NT2/D1 (cell line): ENCODE data around the gene OPN5.
A peak's percentile ranks its signal among the peaks of the same experiment; 100 is the strongest.

Source experiments
- DNase-seq: peaks from one replicate; pipeline ENCODE4 v3.0.0-alpha.2; 2011; ENCODE audit warnings: low read depth, low spot score
- H3K27me3 ChIP-seq: 2 replicates; pipeline ENCODE4 v1.6.0; 2011; ENCODE audit warnings: mild to moderate bottlenecking; ENCODE audit not compliant: insufficient read length, insufficient read depth
- H3K36me3 ChIP-seq: 2 replicates; pipeline ENCODE4 v1.6.1; 2011; ENCODE audit warnings: mild to moderate bottlenecking, low read length, mixed read lengths; ENCODE audit not compliant: insufficient read depth, insufficient read length
- H3K4me1 ChIP-seq: 2 replicates; pipeline ENCODE4 v1.5.1; 2011; ENCODE audit not compliant: insufficient read depth, insufficient read length
- H3K4me3 ChIP-seq: 2 replicates; pipeline ENCODE4 v1.5.1; 2011; ENCODE audit warnings: low read depth; ENCODE audit not compliant: insufficient read length
- H3K9ac ChIP-seq: 2 replicates; pipeline ENCODE4 v1.6.0; 2011; ENCODE audit warnings: low read depth; ENCODE audit not compliant: insufficient read length
- H3K9me3 ChIP-seq: 2 replicates; pipeline ENCODE4 v1.5.1; 2011; ENCODE audit warnings: mild to moderate bottlenecking, low read length; ENCODE audit not compliant: insufficient read depth
- SUZ12 ChIP-seq: IDR thresholded peaks from 2 replicates; pipeline ENCODE4 v1.6.1; 2011; ENCODE audit not compliant: insufficient read length, insufficient read depth; ENCODE audit errors: extremely low read depth
- YY1 ChIP-seq: IDR thresholded peaks from 2 replicates; pipeline ENCODE4 v1.6.1; 2011; ENCODE audit not compliant: insufficient read length, insufficient read depth
- ZNF274 ChIP-seq: IDR thresholded peaks from 2 replicates; pipeline ENCODE4 v1.6.1; 2011; ENCODE audit warnings: mild to moderate bottlenecking, low read depth, low read length

The OPN5 gene

GRCh38 chr6:47769982-47770381 is 11.8 kb upstream of the OPN5 start:
- no peak overlapping the region for H3K4me3 ChIP-seq
- no peaks in the 10 kb centered on the region for H3K4me1 ChIP-seq
- no peak overlapping the region for H3K9ac ChIP-seq
- DNase-seq: no peak
- peaks cover 5% of the 10 kb centered on the region; the same call in 1 of the 2 replicates for H3K9me3 ChIP-seq
- H3K36me3 ChIP-seq: no peaks in the 10 kb centered on the region
- no peaks in the 10 kb centered on the region for H3K27me3 ChIP-seq
- TF ChIP-seq YY1 (no peak), ZNF274 (no peak), SUZ12 (no peak)

GRCh38 chr6:47772359-47772758 is 9.5 kb upstream of the OPN5 start:
- no peak overlapping the region for H3K9ac ChIP-seq
- H3K9me3 ChIP-seq: no peaks in the 10 kb centered on the region
- no peak for DNase-seq
- no peaks in the 10 kb centered on the region for H3K27me3 ChIP-seq
- no peaks in the 10 kb centered on the region for H3K4me1 ChIP-seq
- no peaks in the 10 kb centered on the region for H3K36me3 ChIP-seq
- TF ChIP-seq YY1 (no peak), ZNF274 (no peak), SUZ12 (no peak)
- no peak overlapping the region for H3K4me3 ChIP-seq

- Histone ChIP-seq H3K4me1 (no peaks in the 10 kb centered on the region), H3K9me3 (no peaks in the 10 kb centered on the region), H3K36me3 (no peaks in the 10 kb centered on the region), H3K9ac (no peak overlapping the region), H3K4me3 (no peak overlapping the region), H3K27me3 (no peaks in the 10 kb centered on the region)
- DNase-seq: no peak
- TF ChIP-seq ZNF274: no peak
- TF ChIP-seq YY1: no peak
These were observed 8.8 kb upstream of the OPN5 start for GRCh38 chr6:47773005-47773404.

- no peaks in the 10 kb centered on the region for H3K36me3 ChIP-seq
- H3K9ac ChIP-seq: peak overlapping the region; percentile 21
- peak; percentile 32 for DNase-seq
These were observed 1.1 kb upstream of the OPN5 start for GRCh38 chr6:47780510-47781356.

GRCh38 chr6:47785182-47785581 is 3.4 kb downstream of the OPN5 start:
- Histone ChIP-seq H3K4me1 (no peaks in the 10 kb centered on the region), H3K36me3 (no peaks in the 10 kb centered on the region), H3K27me3 (peaks cover 16% of the 10 kb centered on the region), H3K9ac (no peak overlapping the region), H3K9me3 (no peaks in the 10 kb centered on the region), H3K4me3 (no peak overlapping the region)
- TF ChIP-seq YY1: no peak
- TF ChIP-seq ZNF274: no peak
- no peak for TF ChIP-seq SUZ12
- DNase-seq: no peak

More at GRCh38 chr6:47780510-47781356, 1.1 kb upstream of the OPN5 start:
- H3K4me1 ChIP-seq: no peaks in the 10 kb centered on the region
- no peaks in the 10 kb centered on the region for H3K9me3 ChIP-seq
- TF ChIP-seq ZNF274: no peak
- TF ChIP-seq YY1: no peak
- TF ChIP-seq SUZ12: no peak
- H3K27me3 ChIP-seq: peaks cover 4% of the 10 kb centered on the region
- no peak overlapping the region for H3K4me3 ChIP-seq

GRCh38 chr6:47787620-47788497 is 6.0 kb downstream of the OPN5 start:
- Histone ChIP-seq H3K27me3 (peaks cover 16% of the 10 kb centered on the region), H3K4me1 (no peaks in the 10 kb centered on the region), H3K9me3 (no peaks in the 10 kb centered on the region), H3K4me3 (no peak overlapping the region), H3K9ac (no peak overlapping the region), H3K36me3 (no peaks in the 10 kb centered on the region)
- peak; percentile 27 for DNase-seq
- TF ChIP-seq ZNF274 (no peak), SUZ12 (no peak), YY1 (no peak)

GRCh38 chr6:47788498-47788884 is 6.7 kb downstream of the OPN5 start:
- no peak overlapping the region for H3K4me3 ChIP-seq

More at GRCh38 chr6:47788498-47788884, 6.7 kb downstream of the OPN5 start:
- Histone ChIP-seq H3K4me1 (no peaks in the 10 kb centered on the region), H3K9me3 (no peaks in the 10 kb centered on the region), H3K9ac (no peak overlapping the region), H3K36me3 (no peaks in the 10 kb centered on the region), H3K27me3 (peaks cover 16% of the 10 kb centered on the region)
- DNase-seq: no peak
- TF ChIP-seq SUZ12: no peak
- no peak for TF ChIP-seq ZNF274
- no peak for TF ChIP-seq YY1
